Skeletal muscle cell (primary cell): ENCODE data around the gene DCP1A.
"Not testable (repeated sequence)": the region's sequence is repeated elsewhere in the genome, so short reads cannot be mapped to it uniquely, and the experiment has no call there.

Experiments used
- DNase-seq: peaks from one replicate; pipeline ENCODE4 v3.0.0-alpha.2; 2010; ENCODE audit warnings: low read depth
- H3K4me3 ChIP-seq: 2 replicates; pipeline ENCODE4 v1.5.1; 2011; ENCODE audit warnings: low read depth, mild to moderate bottlenecking, control low read depth, low read length, moderate library complexity

The DCP1A gene

GRCh38 chr3:53274938-53275605, 72.3 kb downstream of the DCP1A start:
- H3K4me3 ChIP-seq: no peak overlapping the region
- no peak for DNase-seq

- no peak overlapping the region for H3K4me3 ChIP-seq
- DNase-seq: no peak
These were observed 74.1 kb downstream of the DCP1A start for GRCh38 chr3:53273146-53273670.

GRCh38 chr3:53269888-53270880, 77.2 kb downstream of the DCP1A start:
- H3K4me3 ChIP-seq: no peak overlapping the region

GRCh38 chr3:53269193-53269592, 78.2 kb downstream of the DCP1A start:
- DNase-seq, H3K4me3 ChIP-seq: not testable (repeated sequence)

More at GRCh38 chr3:53269888-53270880, 77.2 kb downstream of the DCP1A start:
- peak; percentile 96 for DNase-seq

GRCh38 chr3:53267766-53268165, 79.6 kb downstream of the DCP1A start:
- no peak for DNase-seq
- no peak overlapping the region for H3K4me3 ChIP-seq

GRCh38 chr3:53264718-53265117, 82.6 kb downstream of the DCP1A start:
- H3K4me3 ChIP-seq: no peak overlapping the region

GRCh38 chr3:53263907-53264306, 83.4 kb downstream of the DCP1A start:
- no peak for DNase-seq
- no peak overlapping the region for H3K4me3 ChIP-seq

More at GRCh38 chr3:53264718-53265117, 82.6 kb downstream of the DCP1A start:
- no peak for DNase-seq

GRCh38 chr3:53261712-53262111, 85.6 kb downstream of the DCP1A start:
- DNase-seq: no peak
- H3K4me3 ChIP-seq: no peak overlapping the region

- no peak overlapping the region for H3K4me3 ChIP-seq
- DNase-seq: no peak
These were observed 87.0 kb downstream of the DCP1A start for GRCh38 chr3:53260286-53260785.

- H3K4me3 ChIP-seq: no peak overlapping the region
- DNase-seq: no peak
These were observed 87.7 kb downstream of the DCP1A start for GRCh38 chr3:53259427-53260259.

GRCh38 chr3:53258600-53259426, 88.5 kb downstream of the DCP1A start:
- H3K4me3 ChIP-seq: no peak overlapping the region
- DNase-seq: no peak

- no peak overlapping the region for H3K4me3 ChIP-seq
- DNase-seq: no peak
These were observed 89.9 kb downstream of the DCP1A start for GRCh38 chr3:53257465-53257864.

GRCh38 chr3:53256704-53257055, 90.7 kb downstream of the DCP1A start:
- DNase-seq: no peak
- no peak overlapping the region for H3K4me3 ChIP-seq

- peak within 1 kb of the TSS; percentile 83 for H3K4me3 ChIP-seq
- peak; percentile 49 for DNase-seq
These were observed 91.3 kb downstream of the DCP1A start, which contains the start of gene TKT for GRCh38 chr3:53255775-53256703. Gene TKT, minus strand, starts transcription at chr3:53256022. Its CDS starts 80 bp downstream, at chr3:53255942.

- peak overlapping the region; percentile 83 for H3K4me3 ChIP-seq
These were observed 91.9 kb downstream of the DCP1A start for GRCh38 chr3:53255423-53255774.

GRCh38 chr3:53254509-53255422, 92.6 kb downstream of the DCP1A start:
- H3K4me3 ChIP-seq: peak overlapping the region; percentile 83
- DNase-seq: no peak

More at GRCh38 chr3:53255423-53255774, 91.9 kb downstream of the DCP1A start:
- no peak for DNase-seq
